ENCODE results near the gene BICD2.

DNA sequence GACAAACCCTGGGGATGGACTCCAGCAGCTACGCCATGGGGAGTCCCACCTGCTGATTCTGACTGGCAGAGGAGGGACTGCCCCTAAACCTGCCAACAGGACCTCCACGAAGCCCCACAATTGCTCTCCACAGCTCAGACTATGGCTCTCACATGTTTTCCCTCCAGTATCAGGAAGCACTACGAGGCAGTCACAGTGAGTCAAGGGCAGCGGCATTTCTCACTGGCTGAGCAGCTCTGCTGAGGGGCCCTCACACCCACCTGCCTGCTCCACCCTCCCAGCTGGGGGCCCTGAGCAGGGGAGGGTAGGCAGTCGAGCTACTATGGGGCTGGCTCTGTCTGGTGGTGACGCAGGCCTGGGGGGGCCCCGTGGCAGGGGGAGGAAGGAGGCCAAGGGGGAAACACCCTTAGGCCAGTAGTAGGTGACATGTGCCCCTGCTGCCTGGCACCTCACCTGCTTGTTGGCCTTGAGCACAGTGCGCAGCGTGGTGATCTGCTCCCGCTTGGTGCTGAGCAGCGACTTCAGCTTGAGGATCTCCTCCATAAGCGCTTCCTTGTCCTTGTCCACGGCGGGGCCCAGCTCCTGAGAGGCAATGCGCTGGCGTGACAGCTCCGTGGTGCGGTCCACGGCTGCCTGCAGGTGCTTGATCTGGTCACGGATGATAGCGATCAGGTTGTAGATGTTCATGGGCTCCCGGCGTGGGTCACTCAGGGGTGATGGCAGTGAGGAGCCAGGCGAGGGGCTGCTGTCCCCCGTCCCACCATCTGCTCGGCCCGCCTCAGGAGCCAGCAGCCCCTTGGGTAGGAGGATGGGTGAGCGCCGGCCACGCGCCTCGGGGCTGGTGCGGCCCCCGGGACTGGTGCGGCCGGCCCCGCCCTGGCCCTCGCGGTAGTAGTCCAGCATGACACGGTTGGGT is 46.3 kb downstream of the BICD2 start:
- TF ChIP-seq, protein P1, sequence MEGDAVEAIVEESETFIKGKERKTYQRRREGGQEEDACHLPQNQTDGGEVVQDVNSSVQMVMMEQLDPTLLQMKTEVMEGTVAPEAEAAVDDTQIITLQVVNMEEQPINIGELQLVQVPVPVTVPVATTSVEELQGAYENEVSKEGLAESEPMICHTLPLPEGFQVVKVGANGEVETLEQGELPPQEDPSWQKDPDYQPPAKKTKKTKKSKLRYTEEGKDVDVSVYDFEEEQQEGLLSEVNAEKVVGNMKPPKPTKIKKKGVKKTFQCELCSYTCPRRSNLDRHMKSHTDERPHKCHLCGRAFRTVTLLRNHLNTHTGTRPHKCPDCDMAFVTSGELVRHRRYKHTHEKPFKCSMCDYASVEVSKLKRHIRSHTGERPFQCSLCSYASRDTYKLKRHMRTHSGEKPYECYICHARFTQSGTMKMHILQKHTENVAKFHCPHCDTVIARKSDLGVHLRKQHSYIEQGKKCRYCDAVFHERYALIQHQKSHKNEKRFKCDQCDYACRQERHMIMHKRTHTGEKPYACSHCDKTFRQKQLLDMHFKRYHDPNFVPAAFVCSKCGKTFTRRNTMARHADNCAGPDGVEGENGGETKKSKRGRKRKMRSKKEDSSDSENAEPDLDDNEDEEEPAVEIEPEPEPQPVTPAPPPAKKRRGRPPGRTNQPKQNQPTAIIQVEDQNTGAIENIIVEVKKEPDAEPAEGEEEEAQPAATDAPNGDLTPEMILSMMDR (IDR thresholded peaks at IDR 0.05; ENCODE audit: low read length): no peak
- TF ChIP-seq EZH2phosphoT487 (IDR thresholded peaks at IDR 0.05; ENCODE audit: low read length) (no peak), EZH2 (optimal IDR thresholded peaks at IDR 0.05; ENCODE audit: low read depth, low read length) (no peak)

All from MM.1S (cell line).